HepG2 (cell line): ENCODE data around the gene B3GALT5.

Experiments used
- BCLAF1 ChIP-seq: fragments of 450-650 bp; IDR thresholded peaks from 2 replicates; pipeline ENCODE4 v1.6.1; 2017; ENCODE audit warnings: mild to moderate bottlenecking
- POLR2AphosphoS5 ChIP-seq: IDR thresholded peaks from 2 replicates; pipeline ENCODE4 v1.6.1; 2012; ENCODE audit warnings: low read depth, low read length
- SMAD1 ChIP-seq: sonication (generic); formaldehyde crosslinking; IDR thresholded peaks from 2 replicates; pipeline ENCODE4 v1.4.0; 2020; ENCODE audit warnings: missing genetic modification reagents, low read depth, mild to moderate bottlenecking, borderline replicate concordance
- SUZ12 ChIP-seq: fragments of 150-350 bp; IDR thresholded peaks from 2 replicates; pipeline ENCODE4 v1.6.1; 2014; ENCODE audit warnings: low read depth, low read length
- TF ChIP-seq, protein P1 (sequence below): sonication (generic); formaldehyde crosslinking; IDR thresholded peaks from 2 replicates; pipeline ENCODE4 v1.5.0; 2020; ENCODE audit warnings: mild to moderate bottlenecking, missing genetic modification reagents, moderate library complexity
- TF ChIP-seq, protein P2 (sequence below): sonication (generic); formaldehyde crosslinking; IDR thresholded peaks from 2 replicates; pipeline ENCODE4 v1.4.0; 2020; ENCODE audit warnings: mild to moderate bottlenecking, missing genetic modification reagents
- TF ChIP-seq, protein P3 (sequence below), 2 experiments: sonication (generic) in 1 of 2; formaldehyde crosslinking in 1 of 2; IDR thresholded peaks; 2 replicates each; pipeline versions ENCODE4 v1.4.0 to v1.6.1; 2016 to 2020; ENCODE audit warnings: borderline replicate concordance in 1 of 2, low read depth in 1 of 2, mild to moderate bottlenecking in 1 of 2, missing genetic modification reagents in 1 of 2

DNA sequence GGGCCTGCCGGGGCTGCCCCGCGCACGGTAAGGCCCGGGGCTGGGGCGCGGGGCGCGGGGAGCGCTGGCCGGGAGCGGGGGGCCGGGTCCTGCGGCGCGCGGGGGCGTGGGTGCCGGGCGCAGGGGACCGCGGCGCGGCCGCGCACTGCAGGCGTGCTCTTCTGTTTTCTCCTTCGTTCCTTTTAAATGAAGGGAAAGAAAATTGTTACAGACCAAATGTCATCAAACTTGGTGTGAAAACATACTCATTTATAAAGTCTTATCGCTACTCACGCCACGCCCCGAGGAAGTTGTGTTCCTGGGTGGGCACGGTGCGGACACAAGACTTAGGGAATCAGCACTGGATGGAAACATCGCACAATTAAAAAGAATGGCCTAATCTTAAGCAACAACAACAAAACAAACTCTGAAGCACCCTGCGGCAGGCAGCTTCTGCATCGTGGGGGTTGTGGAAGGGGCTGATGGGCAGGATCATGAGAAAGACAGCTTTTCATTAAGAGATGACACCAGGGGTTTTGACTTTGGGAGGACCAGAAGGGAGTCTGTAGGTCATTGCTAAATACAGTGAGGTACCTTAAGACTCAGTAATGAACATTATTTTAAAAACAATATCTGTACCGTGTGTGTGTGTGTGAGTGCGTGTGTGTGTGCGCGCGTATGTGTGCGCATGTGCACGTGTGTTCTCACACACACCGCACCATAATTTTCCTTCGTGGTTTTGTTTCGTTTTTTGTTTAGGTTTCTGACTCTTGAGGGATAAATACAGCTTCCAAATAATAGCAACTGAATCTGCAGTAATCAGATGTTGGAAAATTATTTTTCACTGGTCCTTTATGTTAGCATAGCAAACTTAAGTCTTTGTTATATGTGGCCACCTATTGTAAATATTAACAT, 548 bp downstream of the B3GALT5 start:
- TF ChIP-seq POLR2AphosphoS5 (no peak), SMAD1 (CRISPR knock-in tag) (no peak), SUZ12 (no peak), BCLAF1 (no peak)
- TF ChIP-seq, protein P1, sequence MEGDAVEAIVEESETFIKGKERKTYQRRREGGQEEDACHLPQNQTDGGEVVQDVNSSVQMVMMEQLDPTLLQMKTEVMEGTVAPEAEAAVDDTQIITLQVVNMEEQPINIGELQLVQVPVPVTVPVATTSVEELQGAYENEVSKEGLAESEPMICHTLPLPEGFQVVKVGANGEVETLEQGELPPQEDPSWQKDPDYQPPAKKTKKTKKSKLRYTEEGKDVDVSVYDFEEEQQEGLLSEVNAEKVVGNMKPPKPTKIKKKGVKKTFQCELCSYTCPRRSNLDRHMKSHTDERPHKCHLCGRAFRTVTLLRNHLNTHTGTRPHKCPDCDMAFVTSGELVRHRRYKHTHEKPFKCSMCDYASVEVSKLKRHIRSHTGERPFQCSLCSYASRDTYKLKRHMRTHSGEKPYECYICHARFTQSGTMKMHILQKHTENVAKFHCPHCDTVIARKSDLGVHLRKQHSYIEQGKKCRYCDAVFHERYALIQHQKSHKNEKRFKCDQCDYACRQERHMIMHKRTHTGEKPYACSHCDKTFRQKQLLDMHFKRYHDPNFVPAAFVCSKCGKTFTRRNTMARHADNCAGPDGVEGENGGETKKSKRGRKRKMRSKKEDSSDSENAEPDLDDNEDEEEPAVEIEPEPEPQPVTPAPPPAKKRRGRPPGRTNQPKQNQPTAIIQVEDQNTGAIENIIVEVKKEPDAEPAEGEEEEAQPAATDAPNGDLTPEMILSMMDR (CRISPR knock-in tag): no peak
- TF ChIP-seq, protein P2, sequence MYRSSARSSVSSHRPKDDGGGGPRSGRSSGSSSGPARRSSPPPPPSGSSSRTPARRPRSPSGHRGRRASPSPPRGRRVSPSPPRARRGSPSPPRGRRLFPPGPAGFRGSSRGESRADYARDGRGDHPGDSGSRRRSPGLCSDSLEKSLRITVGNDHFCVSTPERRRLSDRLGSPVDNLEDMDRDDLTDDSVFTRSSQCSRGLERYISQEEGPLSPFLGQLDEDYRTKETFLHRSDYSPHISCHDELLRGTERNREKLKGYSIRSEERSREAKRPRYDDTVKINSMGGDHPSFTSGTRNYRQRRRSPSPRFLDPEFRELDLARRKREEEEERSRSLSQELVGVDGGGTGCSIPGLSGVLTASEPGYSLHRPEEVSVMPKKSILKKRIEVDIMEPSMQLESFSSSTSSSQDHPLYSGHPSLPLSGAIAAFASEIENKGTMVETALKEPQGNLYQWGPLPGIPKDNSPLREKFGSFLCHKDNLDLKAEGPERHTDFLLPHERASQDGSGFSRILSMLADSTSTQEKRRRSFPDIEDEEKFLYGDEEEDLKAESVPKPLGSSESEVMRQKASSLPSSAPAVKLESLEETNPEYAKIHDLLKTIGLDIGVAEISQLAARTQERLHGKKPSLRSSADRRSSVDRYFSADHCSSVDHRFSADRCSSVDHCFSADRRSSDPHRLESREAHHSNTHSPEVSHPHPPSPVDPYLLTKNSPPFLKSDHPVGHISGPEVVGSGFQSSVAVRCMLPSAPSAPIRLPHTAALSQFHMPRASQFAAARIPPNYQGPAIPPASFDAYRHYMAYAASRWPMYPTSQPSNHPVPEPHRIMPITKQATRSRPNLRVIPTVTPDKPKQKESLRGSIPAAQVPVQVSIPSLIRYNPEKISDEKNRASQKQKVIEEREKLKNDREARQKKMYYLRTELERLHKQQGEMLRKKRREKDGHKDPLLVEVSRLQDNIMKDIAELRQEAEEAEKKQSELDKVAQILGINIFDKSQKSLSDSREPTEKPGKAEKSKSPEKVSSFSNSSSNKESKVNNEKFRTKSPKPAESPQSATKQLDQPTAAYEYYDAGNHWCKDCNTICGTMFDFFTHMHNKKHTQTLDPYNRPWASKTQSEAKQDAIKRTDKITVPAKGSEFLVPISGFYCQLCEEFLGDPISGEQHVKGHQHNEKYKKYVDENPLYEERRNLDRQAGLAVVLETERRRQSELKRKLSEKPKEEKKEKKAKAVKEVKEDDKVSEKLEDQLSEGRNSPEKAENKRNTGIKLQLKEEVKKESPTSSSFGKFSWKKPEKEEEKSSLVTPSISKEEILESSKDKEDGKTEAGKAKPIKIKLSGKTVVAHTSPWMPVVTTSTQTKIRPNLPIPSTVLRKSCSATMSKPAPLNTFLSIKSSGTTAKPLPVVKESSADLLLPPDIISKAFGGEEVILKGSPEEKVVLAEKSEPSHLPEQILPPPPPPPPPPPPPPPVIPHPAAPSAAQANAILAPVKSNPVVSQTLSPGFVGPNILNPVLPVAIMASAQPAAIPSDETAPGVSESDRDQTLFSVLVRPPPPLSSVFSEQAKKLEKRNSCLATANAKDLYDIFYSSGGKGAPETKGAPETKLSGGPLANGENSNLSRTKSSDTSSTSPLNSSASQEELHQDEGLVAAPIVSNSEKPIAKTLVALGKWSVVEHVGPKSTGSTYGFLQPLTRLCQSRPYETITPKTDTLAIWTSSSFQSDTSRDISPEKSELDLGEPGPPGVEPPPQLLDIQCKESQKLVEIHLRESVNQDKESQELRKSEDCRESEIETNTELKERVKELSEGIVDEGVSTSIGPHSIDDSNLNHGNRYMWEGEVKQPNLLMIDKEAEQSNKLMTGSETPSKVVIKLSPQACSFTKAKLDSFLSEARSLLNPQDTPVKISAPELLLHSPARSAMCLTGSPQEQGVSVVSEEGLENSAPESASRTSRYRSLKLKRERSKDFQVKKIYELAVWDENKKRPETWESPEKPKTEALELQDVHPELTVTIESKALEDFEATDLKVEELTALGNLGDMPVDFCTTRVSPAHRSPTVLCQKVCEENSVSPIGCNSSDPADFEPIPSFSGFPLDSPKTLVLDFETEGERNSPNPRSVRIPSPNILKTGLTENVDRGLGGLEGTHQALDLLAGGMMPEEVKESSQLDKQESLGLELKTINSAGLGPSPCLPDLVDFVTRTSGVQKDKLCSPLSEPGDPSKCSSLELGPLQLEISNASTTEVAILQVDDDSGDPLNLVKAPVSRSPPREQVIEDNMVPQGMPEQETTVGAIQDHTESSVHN: no peak
- TF ChIP-seq, protein P3, sequence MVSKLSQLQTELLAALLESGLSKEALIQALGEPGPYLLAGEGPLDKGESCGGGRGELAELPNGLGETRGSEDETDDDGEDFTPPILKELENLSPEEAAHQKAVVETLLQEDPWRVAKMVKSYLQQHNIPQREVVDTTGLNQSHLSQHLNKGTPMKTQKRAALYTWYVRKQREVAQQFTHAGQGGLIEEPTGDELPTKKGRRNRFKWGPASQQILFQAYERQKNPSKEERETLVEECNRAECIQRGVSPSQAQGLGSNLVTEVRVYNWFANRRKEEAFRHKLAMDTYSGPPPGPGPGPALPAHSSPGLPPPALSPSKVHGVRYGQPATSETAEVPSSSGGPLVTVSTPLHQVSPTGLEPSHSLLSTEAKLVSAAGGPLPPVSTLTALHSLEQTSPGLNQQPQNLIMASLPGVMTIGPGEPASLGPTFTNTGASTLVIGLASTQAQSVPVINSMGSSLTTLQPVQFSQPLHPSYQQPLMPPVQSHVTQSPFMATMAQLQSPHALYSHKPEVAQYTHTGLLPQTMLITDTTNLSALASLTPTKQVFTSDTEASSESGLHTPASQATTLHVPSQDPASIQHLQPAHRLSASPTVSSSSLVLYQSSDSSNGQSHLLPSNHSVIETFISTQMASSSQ (IDR thresholded peaks at IDR 0.05; ENCODE audit: low read depth): no peak
- TF ChIP-seq, protein P3 (CRISPR knock-in tag; IDR thresholded peaks at IDR 0.05; ENCODE audit: borderline replicate concordance): no peak
